HG03457 (cell line): ENCODE results near the gene RPS10.
"Not testable (repeated sequence)": the region's sequence is repeated elsewhere in the genome, so short reads cannot be mapped to it uniquely, and the experiment has no call there.

Experiments
- ATAC-seq: cut with Tn5 transposase; IDR thresholded peaks from one replicate; pipeline ENCODE4 v1.9.1; 2021; ENCODE audit warnings: moderate number of reproducible peaks; ENCODE audit not compliant: unreplicated experiment

The RPS10 gene

DNA sequence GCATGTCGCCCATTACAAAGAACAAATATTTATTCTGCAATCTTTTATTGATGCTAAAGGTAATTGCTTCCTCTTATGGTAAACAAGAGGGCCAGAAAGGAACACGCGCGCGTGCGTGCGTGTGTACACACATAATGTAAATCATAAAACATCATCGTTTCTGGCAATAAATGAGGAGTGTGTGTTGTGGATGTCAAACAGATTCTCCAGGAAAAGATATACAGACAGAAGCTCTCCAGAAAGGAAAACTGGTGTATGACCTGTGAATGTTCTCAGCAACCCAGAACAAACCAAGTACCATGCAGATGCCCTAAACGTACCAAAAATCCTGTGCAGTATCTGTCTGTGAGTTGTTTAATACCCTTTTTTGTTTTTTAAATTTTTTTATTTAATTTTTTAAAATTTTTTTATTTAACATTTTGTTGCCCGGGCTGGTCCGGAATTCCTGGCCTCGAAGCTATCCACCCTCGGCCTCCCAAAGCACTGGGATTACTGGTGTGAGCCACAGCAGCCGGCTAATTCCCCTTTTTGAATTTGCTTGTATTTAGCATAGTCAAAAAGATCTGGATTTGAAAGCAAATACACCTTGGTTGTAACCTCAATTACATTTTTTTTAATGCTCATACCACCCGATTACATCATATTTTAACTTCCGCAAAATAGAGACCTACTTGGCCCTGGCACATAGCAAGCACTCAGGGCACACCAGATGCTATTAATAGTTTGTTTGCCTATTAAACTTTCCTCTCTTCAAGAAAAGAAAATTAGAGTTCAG is 32.5 kb downstream of the RPS10 start:
- no peak for ATAC-seq

DNA sequence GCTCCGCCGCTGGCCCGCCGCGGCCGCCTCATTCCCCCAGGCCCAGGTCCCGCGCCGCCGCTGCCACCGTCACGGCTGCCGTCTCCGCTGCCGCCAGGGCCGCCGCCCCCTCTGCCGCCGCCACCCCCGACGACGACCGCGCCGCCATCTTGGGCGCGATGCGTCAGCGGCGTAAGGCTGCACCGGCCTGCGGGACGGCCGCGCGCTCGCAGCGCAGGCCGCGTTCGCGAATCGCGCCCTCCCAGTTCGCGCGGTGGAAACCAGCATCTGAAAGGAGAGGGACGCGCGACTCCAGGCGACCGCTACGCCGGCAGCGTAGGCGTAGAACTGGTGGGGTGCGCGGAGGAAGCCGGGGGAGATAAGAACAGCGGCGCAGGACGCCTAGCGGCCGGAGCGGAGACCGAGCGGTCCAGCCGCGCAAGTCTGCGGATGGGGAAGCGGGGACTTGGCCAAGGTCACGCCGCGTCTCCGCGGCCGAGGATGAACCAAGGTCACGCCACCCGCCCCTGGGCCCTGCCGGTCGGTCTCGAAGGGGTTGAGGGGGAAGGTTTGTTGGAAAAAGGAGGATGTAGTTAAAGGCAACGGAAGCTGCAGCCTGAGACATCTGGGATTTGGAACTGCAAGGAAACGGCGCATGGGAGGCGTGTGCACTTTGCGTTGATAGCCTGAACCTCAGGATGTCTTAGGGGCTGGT is 33.2 kb downstream of the RPS10 start, which contains the start of gene NUDT3:
TSS of gene NUDT3 (minus strand) at position 173 of the 694 bp plus-strand sequence. CDS start 307 bp downstream, outside the sequence.
- ATAC-seq = peak; percentile 78

DNA sequence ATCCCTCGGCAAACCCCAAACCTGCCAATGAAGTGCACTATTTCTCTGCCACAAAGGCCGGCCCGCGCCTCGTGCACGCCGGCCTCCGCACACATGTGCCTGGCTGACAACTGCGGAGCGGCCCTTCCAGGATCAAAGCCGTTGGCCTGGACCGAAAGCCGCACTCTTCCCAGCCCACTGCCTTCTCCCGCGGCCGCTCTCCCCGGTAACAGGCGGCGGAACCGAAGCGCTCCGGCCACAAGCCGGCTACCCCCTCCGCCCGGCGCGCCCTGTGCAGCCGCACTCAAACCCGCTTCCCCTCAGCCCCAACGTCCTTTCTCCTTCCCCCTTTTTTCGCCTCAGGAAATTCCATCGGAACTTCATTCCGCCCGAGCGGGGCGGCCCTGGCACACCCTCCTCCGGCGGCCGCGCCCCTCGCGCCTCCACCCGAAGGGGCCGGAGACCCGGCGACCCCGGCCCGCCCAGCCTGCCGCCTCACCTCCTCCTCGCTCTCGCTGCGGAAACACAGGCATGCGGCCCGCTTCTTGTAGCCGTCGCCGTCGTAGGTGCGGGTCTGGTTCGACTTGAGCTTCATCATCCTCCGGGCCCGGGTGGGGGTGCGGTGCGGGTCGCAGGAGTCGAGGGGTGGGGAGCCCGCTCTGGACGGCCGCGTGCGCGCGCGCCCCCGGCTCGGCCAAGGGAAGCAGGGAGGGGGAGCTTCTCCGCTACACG is 33.9 kb downstream of the RPS10 start:
- ATAC-seq = peak; percentile 20

DNA sequence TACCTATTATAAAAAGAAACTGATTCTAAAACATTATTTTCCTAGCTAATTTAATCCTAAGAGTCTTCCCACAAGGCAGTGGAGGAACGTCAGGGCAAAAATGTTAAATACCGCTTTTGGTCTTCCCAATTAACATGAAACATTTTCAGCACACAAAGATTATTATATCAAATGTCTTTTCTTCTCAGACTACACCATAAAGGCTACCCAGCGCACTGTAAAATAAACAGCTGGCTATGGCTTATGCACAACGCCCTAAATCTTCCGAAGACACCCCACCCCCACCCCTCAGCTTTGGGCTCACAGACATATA is 34.4 kb downstream of the RPS10 start:
- no peak for ATAC-seq

DNA sequence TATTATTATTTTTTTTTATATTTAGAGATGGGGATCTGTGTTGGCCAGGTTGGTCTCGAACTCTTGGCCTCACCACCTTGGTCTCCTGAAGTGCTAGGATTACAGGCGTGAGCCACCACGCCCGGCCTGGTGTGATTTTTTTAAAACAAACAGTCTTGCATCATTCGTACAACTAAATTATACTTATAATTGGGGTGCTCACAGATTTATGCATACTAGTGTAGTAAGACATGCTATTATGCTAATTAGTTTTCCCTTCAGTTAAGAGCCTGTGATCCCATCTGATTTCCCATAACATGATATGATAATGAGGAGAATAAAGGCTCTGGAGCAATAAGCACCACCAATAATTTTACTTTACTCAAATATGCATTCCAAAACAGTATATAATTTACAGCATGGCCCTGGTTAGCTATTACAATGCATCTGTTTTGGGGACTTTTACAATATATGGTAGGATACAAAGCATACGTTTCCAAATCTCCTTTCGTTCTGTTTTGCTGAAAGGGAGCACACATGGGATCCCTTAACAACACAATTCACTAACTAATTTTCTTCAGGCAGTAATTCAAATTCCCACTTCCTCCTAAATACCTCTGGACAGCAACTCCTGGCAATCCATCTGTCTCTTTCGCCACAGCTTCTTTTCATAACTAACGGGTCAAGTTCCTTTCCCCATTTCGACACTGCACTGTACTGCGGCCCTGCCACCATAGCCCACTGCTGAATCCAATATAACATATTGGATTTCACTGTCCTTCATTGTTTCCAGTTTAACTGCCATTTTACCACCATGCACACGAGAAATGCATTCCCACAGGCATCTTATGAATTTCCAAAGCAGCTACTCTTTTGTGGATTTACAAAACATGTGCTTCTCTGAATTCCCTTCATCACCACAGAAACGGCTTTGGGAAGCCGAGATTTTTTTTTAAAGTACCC is 35.1 kb downstream of the RPS10 start:
- ATAC-seq = no peak

DNA sequence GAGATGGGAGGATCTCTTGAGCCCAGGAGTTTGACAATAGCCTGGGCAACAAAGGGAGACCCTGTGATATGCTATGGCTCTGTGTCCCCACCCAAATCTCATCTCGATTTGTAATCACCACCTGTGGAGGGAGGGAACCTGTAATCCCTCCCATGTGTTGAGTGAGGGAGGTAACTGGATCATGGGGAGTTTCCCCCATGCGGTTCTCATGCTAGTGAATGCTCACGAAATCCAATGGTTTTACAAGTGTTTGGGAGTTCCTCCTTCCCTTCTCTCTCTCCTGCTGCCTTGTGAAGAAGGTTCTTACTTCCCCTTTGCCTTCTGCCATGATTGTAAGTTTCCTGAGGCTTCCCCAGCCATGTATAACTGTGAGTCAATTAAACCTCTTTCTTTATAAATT is 36.8 kb downstream of the RPS10 start:
- no peak for ATAC-seq

DNA sequence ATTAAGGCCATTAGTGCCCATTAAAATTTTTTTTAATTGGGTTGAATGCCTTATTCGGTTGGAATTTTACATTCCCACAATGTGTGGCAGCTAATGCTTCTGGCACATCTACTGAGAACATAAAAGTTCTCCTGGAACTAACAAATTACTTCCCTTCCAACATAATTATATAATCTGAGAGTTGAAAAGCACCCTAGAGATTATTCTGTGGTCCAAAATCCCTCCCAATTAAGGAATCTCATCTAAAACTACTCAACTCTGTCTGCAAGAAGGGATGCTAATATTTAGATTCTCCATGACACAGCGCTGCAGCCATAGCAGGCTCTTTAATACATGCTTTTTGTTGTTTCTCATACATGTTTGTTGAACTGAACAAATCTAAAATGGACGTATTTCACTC is 37.4 kb downstream of the RPS10 start:
- no peak for ATAC-seq

DNA sequence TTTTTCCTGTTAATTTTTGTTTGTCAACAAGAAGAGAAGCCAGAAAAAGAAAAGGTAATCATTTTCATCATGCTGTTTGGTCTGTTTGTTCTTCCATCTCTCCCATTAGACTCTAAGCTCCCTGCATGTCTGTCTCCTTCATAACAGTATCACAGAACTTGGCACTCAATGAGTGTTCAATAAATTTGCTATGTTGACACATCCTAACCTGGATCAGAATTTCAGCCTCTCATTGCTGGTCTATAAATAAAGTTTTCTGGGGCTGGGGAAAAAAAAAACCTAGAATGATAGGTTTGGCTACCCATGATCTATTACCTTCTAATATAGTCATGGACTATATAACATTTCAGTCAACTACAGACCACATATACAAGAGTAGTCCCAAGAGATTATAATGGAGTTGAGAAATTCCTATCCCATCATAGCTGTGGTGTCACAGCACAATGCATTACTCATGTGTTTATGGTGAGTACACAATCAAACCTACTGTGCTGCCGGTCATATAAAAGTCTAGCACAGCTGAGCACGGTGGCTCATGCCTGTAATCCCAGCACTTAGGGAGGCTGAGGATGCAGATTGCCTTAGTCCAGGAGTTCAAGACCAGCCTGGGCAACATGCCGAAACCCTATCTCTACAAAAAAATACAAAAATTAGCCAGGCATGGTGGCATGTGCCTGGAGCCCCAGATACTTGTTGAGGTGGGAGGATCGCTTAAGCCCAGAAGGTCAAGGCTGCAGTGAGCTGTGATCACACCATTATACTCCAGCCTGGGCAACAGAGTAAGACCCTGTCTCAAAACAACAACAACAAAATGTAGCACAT is 39.3 kb downstream of the RPS10 start:
- no peak for ATAC-seq

DNA sequence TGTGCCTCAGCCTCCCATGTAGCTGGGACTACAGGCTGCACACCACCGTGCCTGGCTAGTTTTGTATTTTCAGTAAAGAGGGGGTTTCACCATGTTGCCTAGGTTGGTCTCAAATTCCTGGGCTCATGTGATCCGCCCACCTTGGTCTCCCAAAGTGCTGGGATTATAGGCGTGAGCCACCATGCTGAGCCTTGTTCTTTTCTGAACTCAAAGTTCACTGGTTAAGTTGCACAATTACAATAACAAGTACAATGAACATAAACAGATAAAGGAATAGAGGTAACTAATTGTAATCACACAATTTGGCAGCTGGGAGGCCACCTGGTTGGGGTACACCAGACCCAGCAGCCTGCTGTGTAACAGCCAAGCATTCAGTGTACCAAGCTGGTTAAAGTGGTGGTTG is 40.1 kb downstream of the RPS10 start:
- ATAC-seq = no peak

DNA sequence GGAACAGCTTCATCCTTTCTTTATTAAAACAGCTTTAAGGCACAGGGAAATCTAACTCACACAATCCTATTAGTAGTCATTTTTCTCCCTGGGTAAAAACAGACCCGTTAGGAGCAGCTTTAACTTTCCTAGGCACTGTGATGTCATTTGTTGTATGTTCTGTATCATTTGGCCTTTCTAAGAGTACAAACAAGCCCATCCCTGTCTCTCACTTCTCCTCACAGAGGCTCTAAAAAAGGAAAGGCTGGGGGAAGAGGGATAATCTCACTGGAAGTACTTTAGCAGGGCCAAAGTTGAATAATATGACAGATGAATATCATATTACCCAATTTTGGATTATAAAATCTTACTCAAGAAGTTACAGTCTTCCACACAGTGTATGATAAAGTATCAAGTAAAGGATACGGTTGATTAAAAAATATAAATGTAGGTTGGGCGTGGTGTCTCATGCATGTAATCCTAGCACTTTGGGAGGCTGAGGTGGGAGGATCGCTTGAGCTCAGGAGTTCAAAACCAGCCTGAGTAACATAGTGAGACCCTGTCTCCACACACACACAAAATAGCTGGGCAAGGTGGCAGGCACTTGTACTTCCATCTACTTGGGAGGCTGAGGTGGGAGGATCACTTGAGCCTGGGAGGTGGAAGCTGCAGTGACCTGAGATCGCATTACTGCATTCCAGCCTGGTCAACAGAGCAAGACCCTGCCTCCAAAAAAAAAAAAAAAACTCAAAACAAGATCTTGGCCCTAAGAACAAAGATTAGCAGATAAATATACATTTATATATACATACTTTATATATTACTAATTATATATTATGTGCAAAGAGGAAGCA is 41.3 kb downstream of the RPS10 start:
- ATAC-seq = no peak

DNA sequence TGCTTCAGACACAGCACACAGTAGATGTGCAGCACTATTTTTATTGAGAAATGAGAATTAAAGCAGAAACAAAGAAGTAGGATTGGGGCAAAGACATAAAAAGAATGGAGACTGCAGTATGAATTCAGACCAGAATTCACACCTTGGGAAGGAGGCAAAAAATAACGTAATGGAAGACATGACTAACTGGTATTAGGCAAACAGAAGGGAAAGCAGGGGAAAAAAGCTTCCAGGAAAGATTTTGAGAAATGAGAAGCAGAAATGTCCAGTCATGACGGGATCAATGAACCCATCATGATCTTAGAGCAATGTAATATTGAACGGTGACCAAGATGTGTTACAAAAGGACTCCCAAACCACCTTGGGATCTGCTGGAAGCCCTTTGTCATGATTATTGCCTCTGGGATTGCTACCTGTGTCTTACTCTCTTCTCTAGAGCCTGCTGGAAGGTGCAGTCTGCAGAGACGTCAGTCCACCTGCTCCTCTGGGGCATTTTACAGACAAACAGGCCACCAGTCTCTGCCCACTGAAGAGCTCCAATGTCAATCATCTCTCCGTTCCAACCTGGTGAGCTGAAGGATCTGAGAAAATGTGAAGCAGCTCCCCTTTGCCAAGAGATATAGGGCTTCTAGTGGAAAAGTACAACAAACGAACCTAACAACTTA is 42.1 kb downstream of the RPS10 start:
- no peak for ATAC-seq

DNA sequence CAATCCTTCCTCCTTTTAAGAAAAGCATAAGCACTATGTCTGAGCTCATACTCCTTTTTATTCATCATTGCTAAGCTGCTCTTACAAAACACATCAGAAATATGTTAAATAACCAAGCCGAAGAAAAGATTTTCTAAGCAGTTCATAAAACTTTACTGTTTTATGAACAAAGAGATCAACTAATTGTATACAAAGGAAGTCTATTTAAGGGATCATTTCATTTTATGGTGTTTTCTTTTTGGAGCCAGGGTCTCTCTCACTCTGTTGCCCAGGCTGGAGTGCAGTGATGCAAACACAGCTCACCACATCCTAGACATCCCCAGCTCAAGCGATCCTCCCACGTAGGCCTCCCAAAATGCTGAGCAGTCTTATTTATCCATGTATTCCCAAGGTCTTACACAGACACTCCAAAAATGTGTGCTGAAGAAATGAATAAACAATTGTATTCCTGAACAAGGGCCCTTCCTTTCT is 42.7 kb downstream of the RPS10 start:
- ATAC-seq = no peak

DNA sequence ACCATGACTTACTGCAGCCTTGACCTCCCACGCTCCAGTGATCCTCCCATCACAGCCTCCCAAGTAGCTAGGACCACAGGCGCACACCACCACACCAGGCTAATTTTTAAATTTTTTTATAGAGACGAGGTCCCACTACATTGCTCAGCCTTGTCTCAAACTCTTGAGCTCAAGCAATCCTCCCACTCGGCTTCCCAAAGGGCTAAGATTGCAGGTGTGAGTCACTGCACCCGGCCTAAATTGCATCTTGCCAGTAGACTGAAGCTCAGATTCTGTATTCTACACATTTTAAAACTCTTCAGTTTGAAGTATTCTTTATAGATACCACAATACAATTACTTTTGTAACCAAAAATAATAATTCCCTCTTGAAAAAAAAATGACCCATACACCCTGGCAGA is 44.8 kb downstream of the RPS10 start:
- ATAC-seq = no peak

DNA sequence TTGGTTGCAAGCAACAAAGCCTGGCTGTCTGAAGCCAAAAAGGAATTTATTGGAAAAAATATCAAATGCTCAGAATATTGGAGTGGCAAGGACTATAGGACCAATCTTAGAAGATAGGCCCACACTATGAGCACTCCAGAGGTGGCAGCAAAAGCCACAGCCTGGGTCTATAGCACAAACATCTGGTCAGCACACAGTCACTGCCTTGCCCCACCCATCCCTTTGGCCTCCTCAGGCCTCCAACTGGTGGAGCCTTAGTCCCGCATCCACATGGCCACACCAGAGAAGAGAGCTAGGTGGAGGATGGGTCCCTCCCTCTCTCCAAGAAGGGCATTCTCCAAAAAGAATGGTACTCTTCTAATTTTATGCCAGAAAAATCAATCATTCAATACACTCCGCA is 47.4 kb downstream of the RPS10 start:
- ATAC-seq = no peak

DNA sequence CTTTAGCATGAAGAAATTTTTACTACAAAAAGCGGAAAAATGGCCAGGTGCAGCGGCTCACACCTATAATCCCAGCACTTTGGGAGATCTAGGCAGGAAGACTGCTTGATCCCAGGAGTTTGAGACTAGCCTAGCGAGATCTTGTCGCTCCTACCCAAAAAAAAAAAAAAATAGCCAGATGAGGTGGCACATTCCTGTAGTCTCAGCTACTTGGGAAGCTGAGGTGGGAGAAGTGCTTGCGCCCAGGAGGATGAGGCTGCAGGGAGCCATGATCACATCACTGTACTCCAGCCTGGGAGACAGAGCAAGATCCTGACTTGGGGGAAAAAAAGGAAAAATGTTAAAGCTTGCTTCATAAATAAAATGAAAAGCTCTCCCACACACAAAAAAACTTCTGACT is 47.9 kb downstream of the RPS10 start:
- no peak for ATAC-seq

DNA sequence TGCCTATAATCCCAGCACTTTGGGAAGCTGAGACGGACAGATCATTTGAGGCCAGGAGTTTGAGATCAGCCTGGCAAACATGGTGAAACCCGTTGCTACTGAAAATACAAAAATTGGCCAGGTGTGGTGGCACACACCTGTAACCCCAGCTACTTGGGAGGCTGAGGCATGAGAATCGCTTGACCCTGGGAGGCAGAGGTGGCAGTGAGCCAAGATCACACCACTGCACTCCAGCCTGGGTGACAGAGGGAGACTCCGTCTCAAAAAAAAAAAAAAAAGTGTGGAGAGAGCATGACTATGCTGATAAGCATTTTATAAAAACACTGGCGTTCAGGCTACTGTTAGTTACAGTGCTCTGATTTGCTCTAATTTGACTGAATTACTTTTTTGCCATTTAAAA is 48.3 kb downstream of the RPS10 start:
- ATAC-seq = not testable (repeated sequence)

DNA sequence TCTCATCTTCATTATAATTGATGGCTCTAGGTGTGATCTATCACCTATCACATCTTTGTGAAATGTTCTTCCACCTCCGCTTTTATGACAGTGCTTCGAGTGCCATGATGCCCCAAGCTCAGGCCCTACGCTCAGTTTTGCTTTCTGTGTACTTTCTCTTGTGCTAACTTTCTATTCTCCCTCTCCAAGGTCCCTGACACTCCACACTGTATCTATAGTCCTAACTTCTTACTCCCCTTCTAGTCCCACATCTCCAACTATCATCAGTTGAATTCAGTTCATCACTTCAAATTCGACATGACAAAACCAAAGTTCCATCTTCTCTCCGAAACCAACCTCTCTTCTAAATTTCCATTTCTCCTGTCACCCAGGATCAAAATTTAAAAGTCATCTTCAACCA is 50.0 kb downstream of the RPS10 start:
- ATAC-seq = no peak

DNA sequence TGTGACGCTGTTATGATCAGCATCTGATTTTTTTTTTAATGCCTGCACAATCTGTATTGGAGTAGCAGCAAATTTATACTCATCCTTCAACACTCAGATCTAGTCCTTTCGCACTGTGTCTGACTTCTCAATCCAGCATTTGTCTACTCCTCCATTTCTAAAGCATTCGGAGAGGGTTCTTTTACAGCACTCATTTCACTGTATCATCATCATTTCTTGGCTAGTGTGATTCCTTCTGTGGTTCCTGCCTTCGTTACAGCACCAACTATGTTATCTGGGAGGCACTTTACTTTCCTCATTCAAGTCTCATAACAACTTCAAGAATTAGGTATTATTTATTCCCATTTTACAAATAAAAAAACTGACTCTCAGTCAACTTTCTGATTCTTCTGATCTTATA is 51.4 kb downstream of the RPS10 start:
- no peak for ATAC-seq

DNA sequence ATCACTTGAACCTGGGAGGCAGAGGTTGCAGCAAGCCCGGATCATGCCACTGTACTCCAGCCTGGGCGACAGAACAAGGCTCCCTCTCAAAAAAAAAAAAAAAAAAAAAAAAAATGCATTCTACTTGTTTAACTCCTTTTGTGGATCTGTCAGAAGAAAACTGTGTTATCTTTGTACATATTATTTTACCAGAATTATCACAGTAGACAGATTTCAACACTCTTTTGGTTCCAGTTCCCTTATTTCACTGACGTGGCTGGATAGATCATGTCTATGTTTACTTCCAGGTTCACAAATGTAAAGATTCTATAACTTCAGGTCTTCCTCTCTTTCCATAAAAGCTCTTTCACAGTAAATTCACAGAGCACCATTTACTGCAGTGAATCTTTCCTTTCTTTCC is 51.8 kb downstream of the RPS10 start:
- no peak for ATAC-seq
